Left forelimb (tissue), 1 donor: ENCODE data around the gene TBC1D16.
"Not testable (repeated sequence)": the region's sequence is repeated elsewhere in the genome, so short reads cannot be mapped to it uniquely, and the experiment has no call there.

ENCODE experiments used
- DNase-seq: peaks from one replicate; pipeline ENCODE4 v3.0.0-alpha.2; 2018; ENCODE audit warnings: low spot score

Gene TBC1D16

DNA sequence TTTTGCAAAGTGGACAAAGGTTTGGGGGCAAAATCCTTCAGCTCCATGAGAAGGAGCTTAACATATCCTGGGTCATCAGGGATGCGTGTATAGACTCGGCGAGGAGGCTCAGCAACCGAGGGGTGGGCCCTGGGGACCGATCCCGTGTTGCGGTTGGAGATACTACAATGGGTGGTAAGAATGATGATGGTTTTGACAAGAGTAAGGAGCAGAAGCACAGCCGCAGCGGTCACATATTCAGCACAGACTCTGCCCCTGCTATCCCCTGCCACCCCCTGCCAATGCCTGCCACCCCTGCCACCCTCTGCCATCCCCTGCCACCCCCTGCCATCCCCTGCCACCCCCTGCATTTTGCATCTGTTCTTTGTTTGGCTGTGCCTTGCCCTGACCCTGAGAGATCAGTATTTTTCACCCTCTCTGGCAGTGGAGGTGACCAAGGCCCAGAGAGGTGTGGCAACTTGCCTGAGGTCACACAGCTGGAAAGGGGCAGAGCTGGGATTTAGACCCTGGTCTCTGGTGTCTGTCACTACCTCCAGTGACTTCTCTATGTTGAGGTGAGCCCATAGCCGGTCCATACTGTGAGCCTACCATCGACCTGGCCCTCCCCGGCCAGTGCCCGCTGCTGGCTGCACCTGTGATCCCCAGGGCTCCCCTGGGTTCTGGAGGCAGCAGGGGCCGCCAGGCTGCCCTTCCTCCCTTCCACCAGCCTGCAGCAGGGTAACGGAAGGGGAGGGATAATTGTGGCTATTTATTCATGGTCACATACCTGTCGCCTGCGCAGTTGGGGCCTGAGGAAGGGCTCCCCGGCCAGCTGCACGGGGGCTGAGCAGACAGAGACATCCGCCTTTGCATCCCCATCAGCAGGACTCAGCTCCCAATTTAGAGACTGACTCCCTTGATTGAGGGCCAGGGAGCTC, 121.5 kb downstream of the TBC1D16 start:
- DNase-seq = no peak

DNA sequence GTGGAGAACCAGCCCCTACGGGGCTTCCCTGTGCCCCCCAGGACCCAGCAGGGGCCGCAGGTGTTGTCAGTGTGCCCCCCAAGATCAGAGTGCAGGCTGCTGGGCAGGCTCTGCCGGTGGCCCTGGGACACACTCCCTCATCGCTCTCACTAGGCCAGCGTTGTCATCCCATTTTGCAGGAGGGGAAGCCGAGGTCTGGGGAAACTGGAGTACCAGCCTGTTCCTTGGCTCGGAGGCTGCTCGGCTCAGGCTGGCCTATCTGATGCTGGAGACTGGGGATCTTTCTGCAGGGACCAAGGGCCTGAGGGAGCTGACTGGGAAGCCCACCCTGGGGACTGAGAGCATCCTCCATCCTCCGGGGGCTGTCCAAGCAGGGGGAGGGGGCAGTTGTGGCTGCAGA, 122.2 kb downstream of the TBC1D16 start:
- no peak for DNase-seq

DNA sequence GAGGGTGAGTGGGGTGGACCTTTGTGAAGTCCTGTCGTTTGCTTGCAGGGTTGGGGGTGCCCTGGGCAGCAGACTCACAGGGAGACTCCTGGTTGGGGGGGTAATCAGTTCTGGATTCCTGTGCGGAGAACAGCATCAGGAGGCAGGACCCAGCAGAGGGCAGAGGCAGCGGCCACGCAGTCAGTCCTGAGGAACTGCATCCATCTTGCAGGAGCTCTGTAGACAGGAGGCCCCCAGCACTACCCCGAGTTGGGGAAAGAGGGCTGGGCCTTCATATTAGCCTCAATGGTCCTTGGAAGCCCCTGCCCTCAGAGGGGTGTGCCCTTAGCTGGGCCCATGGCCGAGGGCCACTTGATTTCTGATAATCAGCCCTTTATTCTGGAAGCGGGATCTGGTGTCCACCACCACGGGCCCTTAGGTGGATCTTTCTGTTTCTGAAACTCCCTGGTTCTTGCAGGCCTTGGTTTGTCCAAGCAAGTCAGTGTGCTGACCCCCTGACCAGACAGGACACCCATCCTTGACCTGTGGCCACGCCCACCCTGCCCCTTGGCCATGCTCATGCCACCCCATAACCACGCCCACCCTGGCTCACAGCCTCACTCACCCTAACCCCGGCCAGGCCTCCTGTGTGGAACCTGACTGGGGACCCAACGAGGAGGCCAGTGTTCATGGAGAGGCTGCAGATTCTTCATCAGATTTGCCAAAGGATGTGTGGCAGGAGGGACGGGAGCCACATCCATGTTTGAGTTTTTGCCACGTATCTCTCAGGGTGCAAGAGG, 122.9 kb downstream of the TBC1D16 start:
- DNase-seq = no peak

DNA sequence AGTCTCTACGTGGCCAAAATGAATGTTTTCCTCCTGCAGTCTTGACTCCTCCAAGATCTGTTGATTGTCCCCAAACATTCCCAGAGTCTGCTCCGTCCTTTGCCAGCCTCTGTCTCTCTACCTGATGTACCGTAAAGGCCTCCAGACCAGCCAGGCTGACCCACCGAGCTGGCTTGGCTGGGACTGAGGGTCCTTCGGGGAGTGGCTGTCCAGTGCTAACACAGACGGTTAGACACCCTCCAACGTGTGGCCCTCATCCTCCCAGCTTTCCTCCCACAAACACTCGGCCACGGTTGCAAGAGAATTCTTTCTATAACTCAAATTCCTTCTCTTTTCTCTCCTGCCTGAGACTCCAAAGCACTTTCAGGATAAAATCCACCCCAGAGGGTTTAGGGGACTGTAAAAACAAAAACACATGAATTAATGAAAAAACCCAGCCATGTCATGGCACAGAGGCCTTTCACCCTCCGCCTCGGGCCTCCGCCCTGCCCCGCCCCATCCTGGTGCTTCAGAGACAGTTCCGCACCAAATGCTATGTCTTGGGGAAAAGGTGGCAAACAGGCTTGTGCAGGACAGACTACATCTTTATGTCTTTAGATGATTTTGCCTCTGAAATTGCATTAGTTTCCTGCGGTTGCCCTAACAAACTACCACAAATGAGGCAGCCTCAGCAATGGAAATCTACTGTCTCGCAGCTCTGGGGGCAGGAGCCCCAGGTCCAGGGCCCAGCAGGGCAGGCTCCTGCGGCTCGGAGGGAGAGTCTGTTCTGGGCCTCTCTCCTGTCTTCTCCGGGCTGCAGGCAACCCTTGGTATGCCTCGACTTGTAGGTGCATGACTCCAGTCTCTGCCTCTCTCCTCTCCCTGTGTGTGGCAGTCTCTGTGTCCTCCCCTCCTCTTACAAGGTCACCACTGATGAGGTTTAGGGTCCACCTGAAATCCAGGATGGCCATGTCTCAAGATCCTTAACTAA, 124.0 kb downstream of the TBC1D16 start:
- DNase-seq = no peak

DNA sequence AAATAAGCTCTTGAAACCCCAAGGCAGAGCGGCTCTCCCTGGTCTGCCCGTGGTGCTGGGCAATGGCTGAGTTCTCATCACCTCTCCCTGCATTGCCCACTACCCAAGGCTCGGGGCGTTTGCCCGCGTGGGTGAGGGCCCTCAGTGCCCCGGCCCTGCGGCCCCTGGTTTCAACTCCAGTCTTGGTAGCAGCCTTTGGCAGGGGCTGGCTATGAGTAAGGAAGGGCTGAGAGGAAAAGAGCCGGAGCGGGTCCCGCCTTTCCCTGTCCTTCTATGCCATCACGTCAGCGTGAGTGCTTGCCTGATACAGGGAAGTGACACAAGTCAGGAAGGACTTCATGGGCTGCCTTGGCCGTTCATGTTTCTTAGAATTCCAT, 124.7 kb downstream of the TBC1D16 start:
- no peak for DNase-seq

DNA sequence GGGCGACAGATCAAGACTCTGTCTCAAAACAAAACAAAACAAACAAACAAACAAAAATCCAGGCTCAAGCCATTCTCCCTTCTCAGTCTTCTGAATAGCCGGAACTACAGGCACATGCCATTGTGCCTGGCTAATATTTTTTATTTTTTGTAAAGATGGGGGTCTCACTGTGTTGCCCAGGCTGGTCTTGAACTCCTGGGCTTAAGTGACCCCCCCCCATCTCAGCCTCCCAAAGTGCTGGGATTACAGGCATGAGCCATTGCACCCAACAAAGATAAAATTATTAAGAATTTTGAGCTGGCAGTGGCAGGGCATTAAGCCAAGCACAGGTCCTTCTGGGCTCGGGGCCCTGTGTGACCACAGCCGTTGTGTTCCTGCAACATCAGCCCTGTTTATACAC, 126.6 kb downstream of the TBC1D16 start:
- no peak for DNase-seq

DNA sequence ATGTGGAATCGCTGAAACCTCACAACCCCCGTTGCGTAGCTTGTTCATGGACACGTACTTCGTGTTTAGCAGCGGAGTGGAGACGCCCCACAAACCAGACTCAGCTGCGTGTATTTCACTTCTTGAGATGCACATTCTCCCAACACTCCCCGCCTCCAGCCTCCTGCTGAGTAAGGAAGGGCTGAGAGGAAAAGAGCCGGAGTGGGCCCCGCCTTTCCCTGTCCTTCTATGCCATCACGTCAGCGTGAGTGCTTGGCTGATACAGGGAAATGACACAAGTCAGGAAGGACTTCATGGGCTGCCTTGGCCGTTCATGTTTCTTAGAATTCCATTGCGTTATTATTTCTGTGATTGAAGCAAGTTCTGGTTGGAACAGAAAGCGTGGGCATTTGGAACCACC, 127.8 kb downstream of the TBC1D16 start:
- DNase-seq = no peak

DNA sequence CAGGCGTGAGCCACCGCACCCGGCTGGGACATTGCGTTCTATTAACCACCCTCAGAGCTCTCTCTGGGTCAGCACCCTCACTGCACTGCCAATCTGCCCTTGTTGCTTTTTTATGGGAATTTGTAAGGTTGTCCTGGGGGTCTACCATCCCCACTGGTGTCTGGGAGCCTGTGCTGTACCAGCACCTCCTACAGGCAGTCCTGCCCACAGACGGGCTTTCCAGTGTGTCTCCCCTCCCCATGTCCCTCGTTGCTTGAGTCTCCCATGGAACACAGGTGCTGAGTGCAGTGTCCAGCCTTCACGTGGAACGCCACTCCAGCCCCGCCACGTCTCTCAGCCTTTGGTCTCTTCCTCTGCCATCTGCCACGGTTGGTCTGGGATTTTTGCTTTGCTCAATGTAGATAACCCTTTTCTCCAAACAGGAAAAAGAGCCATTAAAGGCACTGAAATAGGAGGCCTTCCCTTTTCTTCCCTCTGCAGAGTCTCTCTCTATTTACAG, 128.4 kb downstream of the TBC1D16 start:
- DNase-seq = no peak

DNA sequence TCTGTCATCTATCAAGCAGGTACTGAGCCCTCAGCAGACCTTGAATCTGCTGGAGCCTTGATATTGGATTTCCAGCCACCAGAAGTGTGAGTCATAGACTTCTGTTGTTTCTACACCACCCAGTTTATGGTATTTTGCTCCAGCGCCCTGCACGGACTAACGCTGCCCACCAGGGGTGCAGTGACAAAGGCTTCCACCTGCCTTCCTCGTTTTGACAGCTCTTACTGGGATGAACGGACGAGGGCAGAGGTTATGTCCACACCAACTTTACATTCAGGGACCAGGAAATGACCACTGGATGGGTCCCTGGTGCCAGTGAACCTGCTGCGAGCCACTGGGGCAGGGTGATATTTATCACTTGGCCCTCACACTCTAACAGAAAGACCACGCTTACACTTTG, 129.8 kb downstream of the TBC1D16 start:
- DNase-seq = no peak

DNA sequence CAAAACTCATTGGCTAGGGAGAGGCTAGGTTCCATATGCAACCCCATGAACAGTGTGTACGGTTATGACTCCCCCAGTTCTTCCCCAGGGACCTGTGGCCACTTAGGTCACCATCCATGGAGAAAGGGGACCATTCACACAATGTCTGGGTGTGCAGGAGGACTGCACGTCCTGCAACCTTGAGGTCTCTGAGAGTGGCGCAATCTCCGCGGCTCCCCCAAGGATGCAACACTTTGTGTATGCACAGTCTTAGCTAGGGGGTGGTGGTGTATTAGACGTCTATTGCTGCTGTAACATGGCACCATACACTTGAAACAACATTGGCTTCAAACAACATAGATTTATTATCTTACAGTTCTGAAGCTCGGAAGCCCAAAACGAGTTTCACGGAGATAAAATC, 130.8 kb downstream of the TBC1D16 start:
- no peak for DNase-seq

DNA sequence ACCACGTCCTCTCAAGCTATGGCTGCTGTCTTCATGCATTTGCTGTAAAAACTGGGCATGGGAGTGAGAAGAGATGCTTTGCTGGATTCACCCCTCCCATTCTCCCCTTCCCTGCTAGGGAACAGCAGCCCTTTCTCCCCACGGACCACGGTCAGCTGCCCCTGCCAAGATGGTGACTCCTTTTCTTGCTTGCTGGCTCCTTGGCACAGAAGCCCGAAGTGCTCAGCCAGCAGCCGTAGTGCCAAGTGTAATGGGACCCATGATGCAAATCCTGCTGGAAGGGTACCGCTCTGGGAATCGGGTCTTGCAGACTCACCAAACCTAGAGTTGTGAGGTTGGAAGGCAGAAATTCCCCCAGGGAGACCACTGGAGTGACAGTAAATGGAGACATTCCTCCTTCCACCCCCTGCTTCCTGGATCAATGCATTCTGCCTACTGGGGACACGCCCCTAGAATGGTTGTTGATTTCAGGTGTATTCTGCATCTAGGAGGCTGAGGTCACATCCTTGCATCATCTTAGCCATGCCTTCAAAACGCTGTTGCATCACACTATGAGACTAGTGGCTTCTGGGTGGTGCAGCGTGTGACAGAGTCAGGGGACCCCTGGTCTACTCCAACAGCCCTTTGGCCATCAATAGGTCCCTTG, 133.4 kb downstream of the TBC1D16 start:
- no peak for DNase-seq

DNA sequence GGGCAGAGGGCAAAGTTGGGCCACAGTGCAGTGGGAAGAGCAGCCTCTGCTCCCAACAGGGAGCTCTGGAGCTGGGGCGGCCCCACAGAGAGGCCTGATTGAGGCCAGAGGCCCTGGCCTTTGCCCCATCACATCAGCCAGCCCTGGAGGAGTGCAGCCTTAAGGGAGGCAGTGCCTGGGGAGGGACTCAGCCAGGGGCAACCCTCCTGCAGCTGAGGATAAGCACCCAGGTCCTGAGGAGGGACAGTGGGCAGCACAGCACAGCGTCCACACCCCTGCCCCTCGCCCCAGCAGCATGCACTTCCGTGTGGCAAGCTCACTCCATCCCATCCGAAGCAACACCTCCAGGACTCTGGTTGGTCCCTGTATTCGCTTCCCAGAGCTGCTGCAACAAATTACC, 134.5 kb downstream of the TBC1D16 start:
- DNase-seq = no peak

DNA sequence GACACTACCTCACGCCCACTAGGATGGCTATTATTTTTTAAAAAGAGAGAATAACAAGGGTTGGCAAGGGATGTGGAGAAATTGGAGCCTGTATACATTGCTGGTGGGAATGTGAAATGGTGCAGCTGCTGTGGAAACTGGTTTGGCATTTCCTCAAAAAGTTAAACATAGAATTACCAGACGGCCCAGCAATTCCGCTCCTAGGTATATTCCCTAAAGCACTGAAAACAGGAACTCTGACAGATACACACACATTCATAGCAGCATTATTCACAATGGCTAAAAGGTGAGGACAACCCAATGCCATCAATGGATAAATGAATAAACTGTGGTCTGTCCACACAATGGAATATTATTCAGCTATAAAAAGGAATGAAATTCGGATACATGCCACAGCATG, 136.1 kb downstream of the TBC1D16 start:
- no peak for DNase-seq

DNA sequence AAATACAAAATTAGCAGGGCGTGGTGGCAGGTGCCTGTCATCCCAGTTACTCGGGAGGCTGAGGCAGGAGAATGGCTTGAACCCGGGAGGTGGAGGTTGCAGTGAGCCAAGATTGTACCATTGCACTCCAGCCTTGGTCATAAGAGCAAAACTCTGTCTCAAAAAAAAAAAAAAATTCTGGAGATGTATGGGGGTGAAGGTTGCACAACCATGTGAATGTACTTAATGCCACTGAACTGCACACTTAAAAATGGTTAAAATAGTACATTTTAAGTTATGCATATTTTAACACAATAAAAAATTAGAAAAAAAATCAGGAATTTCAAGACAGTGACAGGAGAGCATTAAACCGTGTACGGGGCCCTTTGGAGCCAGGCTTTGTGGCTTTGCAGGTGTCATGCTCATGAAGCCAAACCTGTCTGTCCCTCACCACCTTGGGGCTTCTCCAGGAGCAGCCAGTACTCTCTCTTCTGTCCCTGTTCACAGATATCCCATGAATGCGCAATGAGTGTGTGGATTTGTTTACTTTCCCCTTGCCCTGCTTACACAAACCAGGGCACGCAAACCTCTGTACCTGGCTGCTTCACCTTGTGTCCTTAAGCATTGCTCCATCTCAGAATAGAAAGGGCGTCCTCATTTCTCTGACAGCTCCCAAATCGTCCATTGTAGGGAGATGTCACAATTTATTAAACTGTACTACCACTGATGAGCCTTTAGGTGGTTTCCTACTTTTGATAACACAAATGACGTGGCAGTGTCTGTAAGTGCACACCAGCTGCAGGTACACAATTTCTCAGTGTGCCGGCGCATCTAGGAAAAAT, 138.2 kb downstream of the TBC1D16 start:
- no peak for DNase-seq

DNA sequence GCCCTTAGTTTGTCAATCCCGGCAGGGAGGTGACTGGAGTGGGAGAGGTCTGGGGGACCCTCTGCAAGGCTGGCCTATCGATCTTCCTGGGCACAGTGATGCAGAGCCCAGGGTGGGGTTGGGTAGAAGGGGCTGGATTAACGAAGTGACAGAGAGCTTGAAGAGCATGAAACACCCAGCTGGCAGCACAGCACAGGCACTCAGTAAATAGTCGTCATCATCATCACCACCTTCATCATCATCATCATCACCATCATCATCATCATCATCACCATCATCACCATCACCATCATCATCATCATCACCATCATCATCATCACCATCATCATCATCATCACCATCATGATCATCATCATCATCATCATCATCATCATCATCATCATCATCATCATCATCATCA, 142.2 kb downstream of the TBC1D16 start:
- DNase-seq = not testable (repeated sequence)

DNA sequence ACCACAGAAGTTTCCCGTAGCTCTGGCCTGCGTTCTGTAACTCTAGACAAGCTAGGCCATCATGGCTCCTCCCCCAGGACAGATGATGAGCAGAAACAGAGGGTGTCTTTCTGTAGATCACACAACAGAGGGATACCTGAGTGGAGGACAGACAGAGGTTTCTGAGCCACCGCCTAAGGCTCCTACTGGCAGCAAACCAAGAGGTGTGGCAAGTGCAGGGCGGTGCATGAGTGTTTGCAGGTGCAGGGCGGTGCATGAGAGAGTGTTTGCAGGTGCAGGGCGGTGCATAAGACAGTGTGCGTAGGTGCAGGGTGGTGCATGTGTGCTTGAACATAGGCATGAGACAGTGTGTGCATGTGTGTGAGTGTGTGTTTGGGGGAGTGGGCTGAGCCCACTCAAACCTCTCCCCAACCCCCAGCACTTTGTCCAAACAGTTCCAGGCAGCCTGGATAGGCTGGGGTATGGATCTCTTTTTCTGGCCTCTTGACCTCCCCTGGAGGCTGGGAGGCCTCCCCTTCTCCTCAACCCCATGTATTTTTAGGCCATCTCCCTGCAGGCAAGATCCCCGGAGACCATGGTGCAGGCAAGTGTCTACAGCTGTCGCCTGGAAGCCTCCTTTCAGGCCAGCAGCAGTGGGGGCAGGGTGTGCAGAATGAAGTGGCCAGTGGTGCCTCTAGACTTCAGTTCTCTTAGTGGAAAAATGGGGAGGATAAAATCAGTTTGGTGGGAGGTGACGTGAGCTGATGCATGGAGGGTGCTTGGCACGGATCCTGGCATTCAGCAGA, 143.0 kb downstream of the TBC1D16 start:
- DNase-seq = no peak

DNA sequence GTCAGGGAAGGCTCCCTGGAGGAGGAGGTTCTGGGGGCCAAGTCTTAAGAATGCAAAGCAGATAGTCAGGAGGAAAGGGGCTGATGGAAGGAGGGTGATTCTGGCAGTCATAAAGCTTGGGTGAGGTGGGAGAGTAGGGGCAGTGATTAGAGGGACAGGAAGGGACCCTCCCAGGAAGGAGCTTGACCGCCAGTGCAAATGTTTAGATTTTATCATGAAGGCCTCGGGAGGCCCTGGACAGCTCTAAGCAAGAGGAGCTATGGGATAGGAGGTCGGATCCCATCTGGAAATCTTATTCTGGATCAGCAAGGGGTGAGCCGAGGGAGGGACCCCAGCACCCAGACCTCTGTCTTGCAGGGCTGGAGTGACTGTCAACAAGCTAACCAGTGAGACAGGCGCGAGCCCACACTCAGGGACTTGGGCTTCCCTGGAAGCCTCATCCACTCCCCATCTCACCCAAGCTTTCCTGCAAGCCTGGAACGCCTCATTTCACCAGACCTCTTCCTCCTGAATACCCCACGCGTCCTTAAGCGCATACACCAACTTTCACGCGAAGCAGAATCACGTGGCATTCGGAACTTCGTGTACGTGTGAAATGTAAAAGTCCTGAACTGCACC, 144.4 kb downstream of the TBC1D16 start:
- DNase-seq = no peak

DNA sequence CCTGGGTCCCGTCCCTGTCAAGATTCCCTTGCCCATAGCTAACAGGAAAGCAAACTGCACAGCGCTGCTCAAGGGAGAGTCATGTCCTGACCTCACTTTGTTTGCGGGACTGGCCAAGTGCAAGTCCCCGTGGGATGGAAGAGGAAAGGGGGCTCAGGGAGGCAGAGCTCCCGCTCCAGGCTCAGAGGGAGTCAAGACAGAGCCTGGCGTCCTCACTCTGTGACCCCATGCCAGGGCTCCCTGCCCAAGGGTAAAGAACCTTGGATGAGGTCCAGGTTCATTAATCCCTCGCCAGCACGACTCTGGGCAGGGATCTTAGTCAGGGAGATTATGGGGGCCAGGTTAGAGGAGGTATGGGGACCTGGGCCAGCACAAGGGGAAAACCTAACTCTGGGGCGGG, 145.0 kb downstream of the TBC1D16 start:
- DNase-seq = no peak
